H1 (cell line): ENCODE measurements around the gene DKKL1. TPM values are rescaled to one million over a fixed set of nuclear protein-coding genes. Genes with fewer than 3 reads are reported as not detected.

Source experiments
- CTCF ChIA-PET: fragments of 300-600 bp; sonication (Branson Sonifier 250); formaldehyde crosslinking; loops from one replicate; lab custom pipeline; 2021; ENCODE audit not compliant: partially characterized antibody; lab: Charles Lee
- POLR2A ChIA-PET: fragments of 300-600 bp; sonication (Branson Sonifier 250); formaldehyde crosslinking; loops from one replicate; lab custom pipeline; 2021; ENCODE audit warnings: inconsistent platforms; ENCODE audit not compliant: partially characterized antibody; lab: Charles Lee
- DNase-seq, 2 experiments: peaks; one replicate each; pipeline versions ENCODE4 v3.0.0 to v3.0.0-alpha.2; 2010 to 2022; ENCODE audit warnings: low spot score in 2 of 2, low read depth in 1 of 2, mixed read lengths in 1 of 2
- FAIRE-seq: peaks from 2 replicates; lab custom pipeline; 2011; peaks lifted over from hg19 to GRCh38; lab: Jason Lieb, UNC
- H2AFZ ChIP-seq: 2 replicates; pipeline ENCODE4 v1.8.1; 2012; ENCODE audit warnings: low read length, inconsistent platforms
- H2AK5ac ChIP-seq: 2 replicates; pipeline ENCODE4 v1.6.1; 2013; ENCODE audit warnings: low read depth, low read length
- H2BK120ac ChIP-seq: replicated peaks from 2 replicates; pipeline ENCODE3; 2013; ENCODE audit warnings: low read depth, low read length, inconsistent platforms
- H2BK12ac ChIP-seq: 2 replicates; pipeline ENCODE4 v1.6.1; 2013; ENCODE audit warnings: low read depth, low read length
- H2BK15ac ChIP-seq: 2 replicates; pipeline ENCODE4 v1.6.1; 2013; ENCODE audit warnings: low read length
- H2BK20ac ChIP-seq: 2 replicates; pipeline ENCODE4 v1.6.1; 2013; ENCODE audit warnings: low read length
- H2BK5ac ChIP-seq: 2 replicates; pipeline ENCODE4 v1.6.1; 2013; ENCODE audit warnings: low read depth, low read length
- H3K14ac ChIP-seq: 2 replicates; pipeline ENCODE4 v1.6.1; 2013; ENCODE audit warnings: inconsistent platforms; ENCODE audit not compliant: insufficient read length
- H3K18ac ChIP-seq: 2 replicates; pipeline ENCODE4 v1.6.1; 2013; ENCODE audit warnings: low read length; ENCODE audit errors: extremely low read depth
- H3K23ac ChIP-seq: 2 replicates; pipeline ENCODE4 v1.6.1; 2013; ENCODE audit warnings: inconsistent platforms; ENCODE audit not compliant: insufficient read length
- H3K23me2 ChIP-seq: 2 replicates; pipeline ENCODE4 v1.6.1; 2013; ENCODE audit warnings: low read depth, low read length
- H3K27ac ChIP-seq: 2 replicates; pipeline ENCODE4 v1.6.1; 2011; ENCODE audit warnings: low read depth, low read length, inconsistent platforms
- H3K27me3 ChIP-seq, 4 experiments: replicated peaks in 1 of 4; 1 replicate in 1 of 4; 2 replicates in 3 of 4; pipeline versions ENCODE4 v1.6.1 to v1.8.1; 2011 to 2013; ENCODE audit warnings: low read length in 3 of 4, mild to moderate bottlenecking in 3 of 4, inconsistent platforms in 2 of 4, mixed read lengths in 2 of 4, moderate library complexity in 1 of 4; ENCODE audit not compliant: control insufficient read depth in 3 of 4, insufficient read depth in 3 of 4; ENCODE audit errors: extremely low read depth in 1 of 4
- H3K36me3 ChIP-seq, 4 experiments: 2 replicates each; pipeline versions ENCODE4 v1.6.1 to v1.8.1; 2011 to 2013; ENCODE audit warnings: mild to moderate bottlenecking in 4 of 4, low read length in 3 of 4, moderate library complexity in 2 of 4, control low read depth in 1 of 4, inconsistent platforms in 1 of 4; ENCODE audit not compliant: insufficient read depth in 4 of 4, control insufficient read depth in 2 of 4
- H3K4ac ChIP-seq: replicated peaks from 2 replicates; pipeline ENCODE3; 2013; ENCODE audit warnings: low read length, low read depth, mixed read lengths, inconsistent platforms; ENCODE audit not compliant: insufficient read length
- H3K4me1 ChIP-seq, 4 experiments: replicated peaks in 1 of 4; 1 replicate in 1 of 4; 2 replicates in 3 of 4; pipeline versions ENCODE4 v1.6.1 to v1.8.1; 2011 to 2013; ENCODE audit warnings: low read length in 3 of 4, inconsistent platforms in 2 of 4, mixed read lengths in 1 of 4; ENCODE audit not compliant: insufficient read depth in 4 of 4, control insufficient read depth in 3 of 4
- H3K4me2 ChIP-seq, 2 experiments: 2 replicates each; pipeline versions ENCODE4 v1.6.1 to v1.8.1; 2011 to 2013; ENCODE audit warnings: low read depth in 2 of 2, low read length in 2 of 2, control low read depth in 1 of 2, inconsistent platforms in 1 of 2, mild to moderate bottlenecking in 1 of 2; ENCODE audit not compliant: insufficient read depth in 1 of 2
- H3K4me3 ChIP-seq, 4 experiments: fragments of 200-600, 300-600 bp in 1 of 4; sonication (generic), shearing (Covaris generic), sonication (Bioruptor Twin) in 1 of 4; 2 replicates each; pipeline versions ENCODE4 v1.5.1 to v1.8.1; 2011 to 2016; ENCODE audit warnings: low read length in 4 of 4, low read depth in 3 of 4, control low read depth in 2 of 4, inconsistent platforms in 2 of 4, mild to moderate bottlenecking in 2 of 4, mixed read lengths in 1 of 4, moderate library complexity in 1 of 4; ENCODE audit not compliant: insufficient read depth in 2 of 4; ENCODE audit errors: extremely low read depth in 1 of 4
- H3K56ac ChIP-seq: replicated peaks from 2 replicates; pipeline ENCODE3; 2013; ENCODE audit warnings: low read depth, mild to moderate bottlenecking, mixed read lengths, low read length, inconsistent platforms; ENCODE audit not compliant: insufficient read length
- H3K79me1 ChIP-seq: 2 replicates; pipeline ENCODE4 v1.6.1; 2013; ENCODE audit warnings: low read depth, low read length, control low read depth
- H3K79me2 ChIP-seq, 2 experiments: 2 replicates each; pipeline versions ENCODE4 v1.6.1 to v1.8.1; 2012 to 2013; ENCODE audit warnings: low read length in 2 of 2, mild to moderate bottlenecking in 2 of 2, inconsistent platforms in 1 of 2; ENCODE audit not compliant: insufficient read depth in 2 of 2, control insufficient read depth in 1 of 2
- H3K9ac ChIP-seq, 4 experiments: replicated peaks in 1 of 4; 1 replicate in 1 of 4; 2 replicates in 3 of 4; pipeline versions ENCODE4 v1.6.1 to v1.8.1; 2011 to 2013; ENCODE audit warnings: low read depth in 3 of 4, low read length in 3 of 4, control low read depth in 2 of 4, mild to moderate bottlenecking in 2 of 4, moderate library complexity in 2 of 4, inconsistent platforms in 1 of 4; ENCODE audit errors: extremely low read depth in 1 of 4
- H3K9me3 ChIP-seq, 2 experiments: 2 replicates each; pipeline versions ENCODE4 v1.6.1 to v1.8.1; 2012 to 2013; ENCODE audit warnings: mild to moderate bottlenecking in 2 of 2, moderate library complexity in 2 of 2, control low read depth in 1 of 2, inconsistent platforms in 1 of 2, low read depth in 1 of 2, low read length in 1 of 2, mixed read lengths in 1 of 2; ENCODE audit not compliant: insufficient read depth in 2 of 2
- H4K20me1 ChIP-seq, 2 experiments: replicated peaks in 1 of 2; 2 replicates each; pipeline versions ENCODE3 to v1.8.1; 2011 to 2013; ENCODE audit warnings: inconsistent platforms in 2 of 2, low read length in 2 of 2, mild to moderate bottlenecking in 1 of 2; ENCODE audit not compliant: insufficient read depth in 2 of 2, control insufficient read depth in 1 of 2
- H4K5ac ChIP-seq: 2 replicates; pipeline ENCODE4 v1.6.1; 2013; ENCODE audit warnings: low read length, low read depth, mixed read lengths, inconsistent platforms; ENCODE audit not compliant: insufficient read length
- H4K8ac ChIP-seq: 2 replicates; pipeline ENCODE4 v1.8.0; 2013; ENCODE audit warnings: mild to moderate bottlenecking, moderate library complexity, low read length, inconsistent platforms; ENCODE audit not compliant: insufficient read depth; ENCODE audit errors: extremely low read depth
- H4K91ac ChIP-seq: replicated peaks from 2 replicates; pipeline ENCODE3; 2013; ENCODE audit warnings: low read length, mixed read lengths, inconsistent platforms; ENCODE audit not compliant: insufficient read length
- CTCF ChIP-seq, 3 experiments: IDR thresholded peaks; 1 replicate in 2 of 3; 2 replicates in 1 of 3; pipeline versions ENCODE4 v1.5.1 to v1.6.1; 2011; ENCODE audit warnings: low read length in 3 of 3, mild to moderate bottlenecking in 3 of 3, inconsistent platforms in 2 of 3, low read depth in 1 of 3, moderate library complexity in 1 of 3; ENCODE audit not compliant: insufficient read depth in 1 of 3; ENCODE audit errors: control extremely low read depth in 1 of 3
- GABPA ChIP-seq: IDR thresholded peaks from 2 replicates; pipeline ENCODE4 v1.6.1; 2011; ENCODE audit warnings: mild to moderate bottlenecking, low read length, moderate library complexity, borderline replicate concordance; ENCODE audit not compliant: insufficient read depth
- GTF2F1 ChIP-seq: IDR thresholded peaks from 2 replicates; pipeline ENCODE4 v1.6.1; 2012; ENCODE audit warnings: low read depth, low read length, improper control_type of control experiment, borderline replicate concordance
- MAX ChIP-seq: IDR thresholded peaks from 2 replicates; pipeline ENCODE4 v1.6.1; 2012; ENCODE audit warnings: inconsistent platforms
- NANOG ChIP-seq: IDR thresholded peaks from 2 replicates; pipeline ENCODE4 v1.6.1; 2011; ENCODE audit warnings: low read length, low read depth, mild to moderate bottlenecking, inconsistent platforms; ENCODE audit not compliant: insufficient read depth, poor library complexity, severe bottlenecking
- RFX5 ChIP-seq: IDR thresholded peaks from 2 replicates; pipeline ENCODE4 v1.6.1; 2011; ENCODE audit warnings: low read depth, low read length, improper control_type of control experiment, borderline replicate concordance
- SIX5 ChIP-seq: IDR thresholded peaks from 2 replicates; pipeline ENCODE4 v1.6.1; 2011; ENCODE audit warnings: mild to moderate bottlenecking, low read depth, low read length
- SUZ12 ChIP-seq: fragments of 200-600 bp; sonication (generic); IDR thresholded peaks from 2 replicates; pipeline ENCODE4 v1.6.1; 2012; ENCODE audit warnings: mild to moderate bottlenecking, inconsistent platforms, low read length, moderate library complexity, mixed read lengths
- TCF12 ChIP-seq: IDR thresholded peaks from 2 replicates; pipeline ENCODE4 v1.6.1; 2011; ENCODE audit warnings: low read depth, mild to moderate bottlenecking, low read length
- TEAD4 ChIP-seq: IDR thresholded peaks from 2 replicates; pipeline ENCODE4 v1.6.1; 2012; ENCODE audit warnings: low read depth, low read length, inconsistent platforms, mixed read lengths
- YY1 ChIP-seq: IDR thresholded peaks from 2 replicates; pipeline ENCODE4 v1.6.1; 2011; ENCODE audit warnings: low read depth, mild to moderate bottlenecking, low read length
- WGBS, 2 experiments: shearing (Covaris generic) in 1 of 2; methylation state at CpG; one replicate each; pipeline versions ENCODE4 v1.1.6 to v1.1.7; 2013 to 2015; ENCODE audit warnings: low lambda C conversion rate in 2 of 2, mixed read lengths in 2 of 2, inconsistent platforms in 1 of 2, low coverage in 1 of 2, missing lambda C conversion rate in 1 of 2; ENCODE audit not compliant: insufficient replicate concordance in 2 of 2, insufficient coverage in 1 of 2, insufficient read length in 1 of 2; ENCODE audit errors: extremely low coverage in 1 of 2, missing lambda C conversion rate in 1 of 2; 5-methylcytosine and 5-hydroxymethylcytosine counted together
- polyA plus RNA-seq, 7 experiments: library from polyadenylated mRNA; depleted of rRNA in 3 of 7; stranded (reverse) in 5 of 7; unstranded in 2 of 7; fragments of >200 nt in 5 of 7; fragments of 200-250 nt in 2 of 7; gene quantifications; 1 replicate in 5 of 7; 2 replicates in 1 of 7; 4 replicates in 1 of 7; pipeline versions ENCODE4 v1.2.1 to v1.2.3, GENCODE V29; 2011 to 2013; ENCODE audit warnings: missing spikeins in 2 of 7, mixed read lengths in 2 of 7
- total RNA-seq: library from RNA; stranded (reverse); fragmentation: NEBNext Ultra II Directional; extraction: Animal tissue kit (Norgen Biotek cat#: 25700); gene quantifications from 2 replicates; pipeline ENCODE4 v1.2.1, GENCODE V29; 2021

DKKL1 gene
- total and polyA plus RNA-seq, 2 of the 8 experiments (the other 6 are each of a cell fraction or from before 2014, with no cell fraction given) = 2.6 to 6.8 TPM

GRCh38 chr19:49393881-49394280 is 30.2 kb downstream of the DKKL1 start:
- Histone ChIP-seq H3K23ac (no peak overlapping the region), H3K56ac (no peak overlapping the region), H4K5ac (no peak overlapping the region), H2BK120ac (no peak overlapping the region), H3K27ac (no peak overlapping the region), H2BK5ac (no peak overlapping the region), H3K4me2 (no peak overlapping the region), H2BK20ac (0 out of 2 replicates have a peak overlapping the region, but pooled peaks have one; percentile 61), H2BK12ac (peak overlapping the region; percentile 71; the same call in 1 of the 2 replicates), H3K4ac (no peak overlapping the region), H4K20me1 (no peaks in the 10 kb centered on the region), H2AK5ac (no peak overlapping the region; the same call in 1 of the 2 replicates), H4K8ac (no peak overlapping the region; the same call in none of the 2 replicates), H3K4me1 (peaks cover 0 to 14% (median 4%) of the 10 kb centered on the region in 4 experiments; a peak in 3 of 7 replicates), H3K79me2 (no peaks in the 10 kb centered on the region), H3K27me3 (no peaks in the 10 kb centered on the region), H3K9ac (no peak overlapping the region), H3K4me3 (no peak overlapping the region), H2BK15ac (peak overlapping the region; percentile 97), H3K14ac (no peak overlapping the region), H2AFZ (no peak overlapping the region), H4K91ac (no peak overlapping the region), H3K23me2 (no peaks in the 10 kb centered on the region; the same call in 1 of the 2 replicates), H3K9me3 (no peaks in the 10 kb centered on the region), H3K36me3 (no peaks in the 10 kb centered on the region), H3K18ac (no peak overlapping the region; the same call in 1 of the 2 replicates), H3K79me1 (no peaks in the 10 kb centered on the region)
- CTCF ChIA-PET = interaction anchor here (0.7 to 10.4 kb wide), 11 partner anchors 10 to 83 kb away, joined by 3 to 291 read pairs (median 7); partner anchors contain the start of genes GFY and PTH2
- DNase-seq (no peak), FAIRE-seq (no peak)
- 64% methylated on average over 4 of the region's 5 CpGs; no CpG with 5 or more reads in 1 of the 2 experiments for whole genome bisulfite sequencing, 2 experiments
- POLR2A ChIA-PET = interaction anchor here (0.8 to 3.2 kb wide), 5 partner anchors 23 to 56 kb away, joined by 3 to 12 read pairs (median 4); partner anchors contain the start of gene GFY
- no peak for TF ChIP-seq GABPA
- TF ChIP-seq TEAD4 = no peak
- no peak for TF ChIP-seq SIX5
- TF ChIP-seq CTCF (IDR thresholded peaks at IDR 0.05; ENCODE audit: control extremely low read depth in 1 of 3, insufficient read depth in 1 of 3, low read depth in 1 of 3, low read length in 3 of 3) = no peak
- no peak for TF ChIP-seq GTF2F1
- TF ChIP-seq RFX5 = no peak
- TF ChIP-seq NANOG = no peak
- no peak for TF ChIP-seq SUZ12
- no peak for TF ChIP-seq YY1
- no peak for TF ChIP-seq TCF12
- no peak for TF ChIP-seq MAX
